ENCODE data around the gene CFAP141. TPM values are rescaled to one million over a fixed set of nuclear protein-coding genes. Genes with fewer than 3 reads are reported as not detected.
A peak's percentile ranks its signal among the peaks of the same experiment; 100 is the strongest.

CFAP141 gene
- polyA plus RNA-seq, 1 experiment, result not detected

DNA sequence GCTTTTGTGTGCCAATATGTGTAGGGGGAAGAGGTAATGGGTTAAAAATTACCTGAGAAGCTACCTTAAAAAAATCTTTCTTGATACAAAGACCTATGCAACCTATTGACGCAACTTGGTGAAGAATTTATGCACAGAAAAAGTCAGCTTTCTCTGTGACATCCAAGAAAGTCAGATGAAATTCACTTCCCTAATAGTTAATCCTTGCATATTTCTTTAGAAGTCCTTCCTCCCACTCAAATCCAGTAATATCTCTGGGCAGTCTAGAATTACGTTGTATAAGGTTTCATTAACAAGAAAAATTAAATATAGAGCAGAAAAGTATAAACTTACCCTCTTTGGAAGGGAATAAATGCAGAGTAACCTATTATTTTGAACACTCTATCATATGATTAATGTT, 17.5 kb upstream of the CFAP141 start:
- Histone ChIP-seq H3K9me3 (ENCODE audit: control insufficient read depth, insufficient read depth, low read length) (no peaks in the 10 kb centered on the region; the same call in 1 of the 2 replicates), H3K27ac (ENCODE audit: low read depth, low read length) (no peak overlapping the region), H3K27me3 (ENCODE audit: control insufficient read depth, insufficient read depth, low read length) (no peaks in the 10 kb centered on the region), H3K4me3 (ENCODE audit: low read depth, low read length) (peak overlapping the region; percentile 18; the same call in 1 of the 2 replicates)
- TF ChIP-seq, protein P1, sequence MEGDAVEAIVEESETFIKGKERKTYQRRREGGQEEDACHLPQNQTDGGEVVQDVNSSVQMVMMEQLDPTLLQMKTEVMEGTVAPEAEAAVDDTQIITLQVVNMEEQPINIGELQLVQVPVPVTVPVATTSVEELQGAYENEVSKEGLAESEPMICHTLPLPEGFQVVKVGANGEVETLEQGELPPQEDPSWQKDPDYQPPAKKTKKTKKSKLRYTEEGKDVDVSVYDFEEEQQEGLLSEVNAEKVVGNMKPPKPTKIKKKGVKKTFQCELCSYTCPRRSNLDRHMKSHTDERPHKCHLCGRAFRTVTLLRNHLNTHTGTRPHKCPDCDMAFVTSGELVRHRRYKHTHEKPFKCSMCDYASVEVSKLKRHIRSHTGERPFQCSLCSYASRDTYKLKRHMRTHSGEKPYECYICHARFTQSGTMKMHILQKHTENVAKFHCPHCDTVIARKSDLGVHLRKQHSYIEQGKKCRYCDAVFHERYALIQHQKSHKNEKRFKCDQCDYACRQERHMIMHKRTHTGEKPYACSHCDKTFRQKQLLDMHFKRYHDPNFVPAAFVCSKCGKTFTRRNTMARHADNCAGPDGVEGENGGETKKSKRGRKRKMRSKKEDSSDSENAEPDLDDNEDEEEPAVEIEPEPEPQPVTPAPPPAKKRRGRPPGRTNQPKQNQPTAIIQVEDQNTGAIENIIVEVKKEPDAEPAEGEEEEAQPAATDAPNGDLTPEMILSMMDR (IDR thresholded peaks at IDR 0.05; ENCODE audit: low read depth, low read length), result no peak
- CTCF ChIA-PET, result interaction anchor here (0.6 to 1.5 kb wide), 3 partner anchors 24 to 113 kb away, joined by 4 to 5 read pairs (median 4); no protein-coding TSS in a partner anchor
- no peak for DNase-seq (ENCODE audit: low read depth, low spot score)
- POLR2A ChIA-PET, result no interaction called here

DNA sequence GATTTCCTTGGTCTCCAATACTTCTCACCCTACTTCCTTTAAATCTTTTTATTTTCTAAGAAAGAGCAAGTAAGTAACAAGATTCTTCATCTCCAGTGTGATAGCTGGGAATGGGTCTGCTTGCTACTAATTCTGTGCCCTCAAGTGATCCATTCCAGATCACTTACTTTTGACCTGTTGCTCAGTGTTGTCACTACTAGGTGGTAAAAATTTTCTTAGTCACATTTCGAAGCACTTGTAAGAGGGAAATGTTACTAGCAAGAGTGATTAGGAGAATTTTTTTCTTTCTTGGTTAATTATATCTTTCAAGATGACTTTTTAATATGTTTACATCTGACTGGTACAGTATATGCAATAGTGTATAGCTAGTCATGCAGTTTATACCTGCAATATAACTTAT, 16.8 kb upstream of the CFAP141 start:
- Histone ChIP-seq H3K4me3 (ENCODE audit: low read depth, low read length) (peak overlapping the region; percentile 34), H3K9me3 (ENCODE audit: control insufficient read depth, insufficient read depth, low read length) (no peaks in the 10 kb centered on the region; the same call in 1 of the 2 replicates), H3K27me3 (ENCODE audit: control insufficient read depth, insufficient read depth, low read length) (no peaks in the 10 kb centered on the region), H3K27ac (ENCODE audit: low read depth, low read length) (no peak overlapping the region)
- DNase-seq (ENCODE audit: low read depth, low spot score), result no peak
- TF ChIP-seq, protein P1 (IDR thresholded peaks at IDR 0.05; ENCODE audit: low read depth, low read length), result no peak
- CTCF ChIA-PET, result interaction anchor here (1.1 to 1.5 kb wide), 3 partner anchors 24 to 114 kb away, joined by 4 to 6 read pairs (median 4); no protein-coding TSS in a partner anchor
- POLR2A ChIA-PET, result interaction anchor here (0.6 kb wide), 1 partner anchor 357 kb away, joined by 10 read pairs; no protein-coding TSS in a partner anchor

DNA sequence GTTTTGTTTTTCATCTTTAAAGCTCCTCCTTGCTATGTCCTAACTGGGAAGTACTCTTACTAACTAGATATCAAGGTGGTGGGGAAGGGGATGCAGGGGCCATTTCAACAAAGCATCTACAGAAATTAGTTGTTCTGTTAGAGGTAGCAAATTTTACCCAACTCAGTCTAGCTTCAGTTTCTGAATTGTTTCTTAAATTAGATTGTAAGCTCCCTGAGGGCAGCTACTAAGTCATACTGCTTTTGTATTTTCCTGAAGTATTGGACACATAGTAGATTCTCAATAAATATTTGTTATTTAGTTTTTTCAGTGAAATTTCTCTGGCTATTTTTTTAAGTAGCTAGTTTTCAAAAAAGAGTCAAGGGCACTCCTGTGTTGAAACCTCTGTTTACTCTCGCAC, 16.4 kb upstream of the CFAP141 start:
- ChIA-PET CTCF (interaction anchor here (1.1 to 1.5 kb wide), 3 partner anchors 23 to 114 kb away, joined by 4 to 6 read pairs (median 4); no protein-coding TSS in a partner anchor), POLR2A (interaction anchor here (0.6 kb wide), 1 partner anchor 357 kb away, joined by 10 read pairs; no protein-coding TSS in a partner anchor)
- DNase-seq (ENCODE audit: low read depth, low spot score), result no peak
- peak overlapping the region; percentile 88 for H3K4me3 ChIP-seq (ENCODE audit: low read depth, low read length)
- TF ChIP-seq, protein P1 (IDR thresholded peaks at IDR 0.05; ENCODE audit: low read depth, low read length), result no peak
- H3K27me3 ChIP-seq (ENCODE audit: control insufficient read depth, insufficient read depth, low read length), result no peaks in the 10 kb centered on the region
- no peak overlapping the region for H3K27ac ChIP-seq (ENCODE audit: low read depth, low read length)
- H3K9me3 ChIP-seq (ENCODE audit: control insufficient read depth, insufficient read depth, low read length), result no peaks in the 10 kb centered on the region; the same call in 1 of the 2 replicates

DNA sequence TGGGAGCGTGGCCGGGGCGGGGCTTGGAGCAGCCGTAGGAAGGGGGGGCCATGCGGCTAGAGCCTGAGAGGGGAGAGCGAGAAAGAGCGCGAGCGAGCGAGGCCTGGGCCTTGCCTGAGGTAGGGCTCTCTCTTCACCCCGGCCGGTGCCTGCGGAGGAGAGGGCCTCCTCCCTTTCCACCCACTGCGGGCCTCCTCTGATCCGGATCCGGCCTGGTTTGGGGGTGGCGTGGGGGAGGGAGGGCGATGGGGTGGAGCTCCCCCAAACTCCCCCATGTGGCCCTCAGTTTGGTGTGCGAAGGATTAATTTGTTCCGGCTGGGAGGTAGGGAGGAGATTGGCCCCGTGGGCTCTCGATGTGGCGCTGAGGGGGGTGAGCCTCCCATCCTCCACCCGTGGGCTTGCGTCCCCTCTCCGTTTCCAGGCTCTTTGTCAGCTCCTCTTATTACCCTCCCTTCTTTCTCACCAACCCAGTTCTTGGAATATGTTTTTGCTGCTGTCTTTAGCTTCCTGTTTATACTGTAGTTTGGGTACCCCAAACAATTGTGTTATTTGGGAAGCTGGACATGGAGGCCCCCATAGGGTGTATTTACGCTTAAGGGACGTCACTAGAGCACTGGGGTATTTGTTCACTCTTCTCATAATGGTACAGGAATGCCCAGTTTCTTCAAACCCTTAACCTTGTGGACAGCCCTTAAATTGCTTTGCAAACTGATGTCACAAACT, 15.3 kb upstream of the CFAP141 start:
- Histone ChIP-seq H3K27ac (ENCODE audit: low read depth, low read length) (peak overlapping the region; percentile 91), H3K4me3 (ENCODE audit: low read depth, low read length) (peak overlapping the region; percentile 88), H3K27me3 (ENCODE audit: control insufficient read depth, insufficient read depth, low read length) (no peaks in the 10 kb centered on the region), H3K9me3 (ENCODE audit: control insufficient read depth, insufficient read depth, low read length) (no peaks in the 10 kb centered on the region; the same call in 1 of the 2 replicates)
- TF ChIP-seq, protein P1 (IDR thresholded peaks at IDR 0.05; ENCODE audit: low read depth, low read length), result 0 out of 2 replicates have a peak, but pooled peaks have one; percentile 10
- DNase-seq (ENCODE audit: low read depth, low spot score), result peak; percentile 38
- POLR2A ChIA-PET, result interaction anchor here (1.5 to 2.6 kb wide), 2 partner anchors 9 to 230 kb away, joined by 5 to 20 read pairs; partner anchors contain the start of gene RPS27
- CTCF ChIA-PET, result interaction anchor here (0.8 kb wide), 1 partner anchor 22 kb away, joined by 3 read pairs; no protein-coding TSS in a partner anchor

DNA sequence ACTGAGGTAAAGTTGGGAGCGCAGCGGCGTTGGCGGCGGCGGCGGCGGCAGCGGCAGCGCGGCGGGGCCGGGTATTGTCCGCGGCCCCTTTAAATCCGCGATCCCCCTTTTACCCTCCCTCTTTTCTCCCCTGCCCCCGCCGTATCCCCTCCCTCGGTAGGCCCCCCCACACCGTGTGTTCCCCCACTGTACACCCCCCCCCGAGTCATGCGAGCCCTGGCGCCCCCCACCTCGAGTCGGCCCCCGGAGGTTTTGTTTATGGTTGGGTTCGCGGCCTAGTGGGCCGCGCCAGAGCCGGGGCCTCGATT, 14.8 kb upstream of the CFAP141 start:
- Histone ChIP-seq H3K4me3 (ENCODE audit: low read depth, low read length) (peak overlapping the region; percentile 88), H3K9me3 (ENCODE audit: control insufficient read depth, insufficient read depth, low read length) (no peaks in the 10 kb centered on the region; the same call in 1 of the 2 replicates), H3K27me3 (ENCODE audit: control insufficient read depth, insufficient read depth, low read length) (no peaks in the 10 kb centered on the region), H3K27ac (ENCODE audit: low read depth, low read length) (peak overlapping the region; percentile 91)
- DNase-seq (ENCODE audit: low read depth, low spot score), result no peak
- CTCF ChIA-PET, result interaction anchor here (0.8 kb wide), 1 partner anchor 21 kb away, joined by 3 read pairs; no protein-coding TSS in a partner anchor
- POLR2A ChIA-PET, result interaction anchor here (0.5 to 2.6 kb wide), 14 partner anchors 9 to 764 kb away, joined by 3 to 20 read pairs (median 4); partner anchors contain the start of genes JTB and RPS27
- TF ChIP-seq, protein P1 (IDR thresholded peaks at IDR 0.05; ENCODE audit: low read depth, low read length), result no peak

All from AG04450 (cell line).